PFSK-1 (cell line): ENCODE data around the gene ROM1.

Experiments
- POLR2AphosphoS5 ChIP-seq: IDR thresholded peaks from 2 replicates; pipeline ENCODE4 v1.6.1; 2012; ENCODE audit warnings: low read depth, mild to moderate bottlenecking, control low read depth, low read length, moderate library complexity
- SIN3A ChIP-seq: IDR thresholded peaks from 2 replicates; pipeline ENCODE4 v1.6.1; 2012; ENCODE audit warnings: mild to moderate bottlenecking, low read length, moderate library complexity, borderline replicate concordance; ENCODE audit not compliant: insufficient read depth
- TAF1 ChIP-seq: IDR thresholded peaks from 2 replicates; pipeline ENCODE4 v1.6.1; 2012; ENCODE audit warnings: low read length, control low read depth, borderline replicate concordance; ENCODE audit not compliant: insufficient read depth
- TF ChIP-seq, protein P1 (sequence below), 2 experiments: IDR thresholded peaks; 2 replicates each; pipeline versions ENCODE4 v1.6.1 to v1.8.0; 2011 to 2012; ENCODE audit warnings: low read depth in 2 of 2, low read length in 2 of 2, control low read depth in 1 of 2, inconsistent platforms in 1 of 2, mild to moderate bottlenecking in 1 of 2, moderate library complexity in 1 of 2; ENCODE audit not compliant: insufficient read depth in 1 of 2

DNA sequence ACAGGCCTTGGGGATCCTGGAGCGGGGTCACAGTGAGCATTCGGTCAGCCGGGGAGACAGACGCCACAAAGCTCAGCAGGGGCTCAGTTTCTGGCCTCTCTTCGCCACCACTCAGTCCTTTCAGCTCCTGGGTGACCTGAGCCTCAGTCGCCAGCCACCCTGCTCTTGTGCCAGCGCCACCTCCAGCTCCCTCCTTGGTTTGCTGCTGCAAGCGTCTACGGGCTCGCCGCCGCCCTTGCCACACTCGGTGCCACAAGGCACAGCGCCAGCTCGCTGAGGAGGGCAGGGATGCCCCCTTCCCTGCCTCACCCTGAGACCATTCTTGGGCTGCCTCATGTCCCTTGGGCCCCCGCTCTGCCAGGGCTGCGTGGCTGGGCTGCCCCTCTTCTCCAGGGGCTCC is 37.9 kb upstream of the ROM1 start:
- TF ChIP-seq POLR2AphosphoS5 (no peak; the same call in 1 of the 2 replicates), TAF1 (no peak), SIN3A (no peak)
- TF ChIP-seq, protein P1, sequence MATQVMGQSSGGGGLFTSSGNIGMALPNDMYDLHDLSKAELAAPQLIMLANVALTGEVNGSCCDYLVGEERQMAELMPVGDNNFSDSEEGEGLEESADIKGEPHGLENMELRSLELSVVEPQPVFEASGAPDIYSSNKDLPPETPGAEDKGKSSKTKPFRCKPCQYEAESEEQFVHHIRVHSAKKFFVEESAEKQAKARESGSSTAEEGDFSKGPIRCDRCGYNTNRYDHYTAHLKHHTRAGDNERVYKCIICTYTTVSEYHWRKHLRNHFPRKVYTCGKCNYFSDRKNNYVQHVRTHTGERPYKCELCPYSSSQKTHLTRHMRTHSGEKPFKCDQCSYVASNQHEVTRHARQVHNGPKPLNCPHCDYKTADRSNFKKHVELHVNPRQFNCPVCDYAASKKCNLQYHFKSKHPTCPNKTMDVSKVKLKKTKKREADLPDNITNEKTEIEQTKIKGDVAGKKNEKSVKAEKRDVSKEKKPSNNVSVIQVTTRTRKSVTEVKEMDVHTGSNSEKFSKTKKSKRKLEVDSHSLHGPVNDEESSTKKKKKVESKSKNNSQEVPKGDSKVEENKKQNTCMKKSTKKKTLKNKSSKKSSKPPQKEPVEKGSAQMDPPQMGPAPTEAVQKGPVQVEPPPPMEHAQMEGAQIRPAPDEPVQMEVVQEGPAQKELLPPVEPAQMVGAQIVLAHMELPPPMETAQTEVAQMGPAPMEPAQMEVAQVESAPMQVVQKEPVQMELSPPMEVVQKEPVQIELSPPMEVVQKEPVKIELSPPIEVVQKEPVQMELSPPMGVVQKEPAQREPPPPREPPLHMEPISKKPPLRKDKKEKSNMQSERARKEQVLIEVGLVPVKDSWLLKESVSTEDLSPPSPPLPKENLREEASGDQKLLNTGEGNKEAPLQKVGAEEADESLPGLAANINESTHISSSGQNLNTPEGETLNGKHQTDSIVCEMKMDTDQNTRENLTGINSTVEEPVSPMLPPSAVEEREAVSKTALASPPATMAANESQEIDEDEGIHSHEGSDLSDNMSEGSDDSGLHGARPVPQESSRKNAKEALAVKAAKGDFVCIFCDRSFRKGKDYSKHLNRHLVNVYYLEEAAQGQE (IDR thresholded peaks at IDR 0.05; ENCODE audit: insufficient read depth in 1 of 2, low read depth in 2 of 2, low read length in 2 of 2), result no peak
